ENCODE data around the gene GHRHR. TPM values are rescaled to one million over a fixed set of nuclear protein-coding genes. Genes with fewer than 3 reads are reported as not detected.

GHRHR gene
- total and polyA plus RNA-seq, 7 donors, result 0.03 to 0.16 TPM; not detected in 5

DNA sequence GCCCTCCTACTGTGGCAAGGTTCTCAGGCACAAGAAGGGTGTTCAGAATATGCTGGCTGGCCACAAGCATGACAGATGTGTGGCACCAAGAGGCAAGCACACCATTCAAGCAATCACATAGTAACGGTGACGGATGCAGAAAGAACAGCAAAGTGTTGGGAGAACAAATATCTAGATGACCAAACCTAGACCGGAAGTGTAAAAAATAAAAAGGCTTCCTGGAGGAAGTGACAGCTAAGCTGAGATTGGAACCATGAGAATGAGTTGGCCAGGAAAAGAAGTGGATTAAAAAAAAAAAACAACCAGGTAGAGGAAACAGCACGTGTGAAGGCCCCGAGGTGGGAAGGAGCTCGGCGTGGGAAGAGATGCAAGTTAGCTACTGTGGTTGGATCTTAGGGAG is 22.0 kb downstream of the GHRHR start:
- peaks cover 0 to 4% (median 2%) of the 10 kb centered on the region in 3 donors for H3K27me3 ChIP-seq (ENCODE audit: insufficient read depth in 3 of 3, low read length in 2 of 3)
- H3K27ac ChIP-seq, result no peak overlapping the region
- WGBS, 3 donors, result 52 to 71% (median 63%) methylated on average over 7 of the region's 7 CpGs

DNA sequence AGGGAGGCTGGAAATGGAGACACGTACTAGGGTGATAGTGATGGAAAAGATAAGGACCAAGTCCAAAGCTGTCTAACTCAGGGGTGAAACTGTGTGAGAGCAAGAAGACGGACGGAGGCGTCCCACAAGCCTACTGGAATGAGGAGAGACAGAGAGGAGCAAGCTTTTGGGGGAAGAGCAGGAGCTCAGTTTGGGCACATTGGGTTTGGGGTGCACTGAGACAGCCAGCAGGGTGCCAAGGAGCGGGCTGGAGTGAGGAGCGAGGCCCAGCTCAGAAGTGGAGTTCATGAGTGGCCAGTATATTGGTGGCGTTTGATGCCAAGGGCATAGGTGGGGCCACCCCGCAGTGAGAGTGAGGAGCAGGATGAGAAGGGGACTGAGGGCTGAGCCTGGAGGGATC is 22.6 kb downstream of the GHRHR start:
- no peaks in the 10 kb centered on the region for H3K36me3 ChIP-seq (ENCODE audit: insufficient read depth in 1 of 2, low read depth in 1 of 2)
- H3K4me3 ChIP-seq, result no peak overlapping the region
- peaks cover 0 to 4% (median 2%) of the 10 kb centered on the region in 3 donors for H3K27me3 ChIP-seq (ENCODE audit: insufficient read depth in 3 of 3, low read length in 2 of 3)
- no peaks in the 10 kb centered on the region for H3K4me1 ChIP-seq
- TF ChIP-seq, protein P1, sequence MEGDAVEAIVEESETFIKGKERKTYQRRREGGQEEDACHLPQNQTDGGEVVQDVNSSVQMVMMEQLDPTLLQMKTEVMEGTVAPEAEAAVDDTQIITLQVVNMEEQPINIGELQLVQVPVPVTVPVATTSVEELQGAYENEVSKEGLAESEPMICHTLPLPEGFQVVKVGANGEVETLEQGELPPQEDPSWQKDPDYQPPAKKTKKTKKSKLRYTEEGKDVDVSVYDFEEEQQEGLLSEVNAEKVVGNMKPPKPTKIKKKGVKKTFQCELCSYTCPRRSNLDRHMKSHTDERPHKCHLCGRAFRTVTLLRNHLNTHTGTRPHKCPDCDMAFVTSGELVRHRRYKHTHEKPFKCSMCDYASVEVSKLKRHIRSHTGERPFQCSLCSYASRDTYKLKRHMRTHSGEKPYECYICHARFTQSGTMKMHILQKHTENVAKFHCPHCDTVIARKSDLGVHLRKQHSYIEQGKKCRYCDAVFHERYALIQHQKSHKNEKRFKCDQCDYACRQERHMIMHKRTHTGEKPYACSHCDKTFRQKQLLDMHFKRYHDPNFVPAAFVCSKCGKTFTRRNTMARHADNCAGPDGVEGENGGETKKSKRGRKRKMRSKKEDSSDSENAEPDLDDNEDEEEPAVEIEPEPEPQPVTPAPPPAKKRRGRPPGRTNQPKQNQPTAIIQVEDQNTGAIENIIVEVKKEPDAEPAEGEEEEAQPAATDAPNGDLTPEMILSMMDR (IDR thresholded peaks at IDR 0.05), result no peak
- no peak for DNase-seq
- intact Hi-C loops (cut with DNase I), result loop anchor here in 1 of 2 donors (10.0 kb wide), 1 partner anchor 748 kb away; no protein-coding TSS in a partner anchor
- 93 to 98% (median 96%) methylated on average over 8 of the region's 8 CpGs for WGBS, 3 donors
- no peak for ATAC-seq
- no peak overlapping the region for H3K27ac ChIP-seq
- H3K9me3 ChIP-seq, result no peaks in the 10 kb centered on the region

More for the DNA sequence above, 22.0 kb downstream of the GHRHR start:
- Histone ChIP-seq H3K36me3 (ENCODE audit: insufficient read depth in 1 of 2, low read depth in 1 of 2) (no peaks in the 10 kb centered on the region), H3K4me3 (no peak overlapping the region), H3K9me3 (no peaks in the 10 kb centered on the region), H3K4me1 (no peaks in the 10 kb centered on the region)
- no peak for ATAC-seq
- TF ChIP-seq, protein P1 (IDR thresholded peaks at IDR 0.05), result no peak
- no peak for DNase-seq
- intact Hi-C loops (cut with DNase I), result loop anchor here in 1 of 2 donors (2.0 to 10.0 kb wide), 2 partner anchors 135 to 749 kb away; no protein-coding TSS in a partner anchor

DNA sequence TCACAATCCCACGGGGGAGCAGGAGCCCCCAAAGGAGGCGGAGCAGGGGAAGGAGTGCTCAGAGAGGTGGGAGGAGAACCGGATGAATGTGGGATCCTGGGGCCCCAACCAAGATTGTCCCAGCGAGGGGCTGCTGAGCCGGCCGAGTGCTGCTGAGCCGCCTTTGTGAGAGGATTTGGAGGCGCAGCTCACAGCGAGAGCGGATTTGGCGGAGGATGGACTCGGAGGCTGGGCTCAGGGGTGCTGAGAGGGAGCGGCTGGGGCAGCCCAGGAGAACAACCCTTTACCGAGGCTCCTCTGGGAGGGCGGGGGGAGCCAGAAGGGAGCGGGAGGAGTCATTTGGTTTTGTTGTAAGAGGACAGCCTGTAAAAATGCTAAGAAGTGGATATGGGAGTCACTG is 23.0 kb downstream of the GHRHR start:
- no peak for DNase-seq
- Histone ChIP-seq H3K9me3 (no peaks in the 10 kb centered on the region), H3K27ac (no peak overlapping the region), H3K4me1 (no peaks in the 10 kb centered on the region), H3K4me3 (no peak overlapping the region), H3K36me3 (ENCODE audit: insufficient read depth in 1 of 2, low read depth in 1 of 2) (no peaks in the 10 kb centered on the region), H3K27me3 (ENCODE audit: insufficient read depth in 3 of 3, low read length in 2 of 3) (peaks cover 0 to 4% (median 2%) of the 10 kb centered on the region in 3 donors)
- TF ChIP-seq, protein P1 (IDR thresholded peaks at IDR 0.05), result no peak
- intact Hi-C loops (cut with DNase I), result loop anchor here in 1 of 2 donors (10.0 kb wide), 1 partner anchor 748 kb away; no protein-coding TSS in a partner anchor
- 81 to 86% (median 86%) methylated on average over 16 of the region's 16 CpGs for WGBS, 3 donors
- ATAC-seq, result no peak

DNA sequence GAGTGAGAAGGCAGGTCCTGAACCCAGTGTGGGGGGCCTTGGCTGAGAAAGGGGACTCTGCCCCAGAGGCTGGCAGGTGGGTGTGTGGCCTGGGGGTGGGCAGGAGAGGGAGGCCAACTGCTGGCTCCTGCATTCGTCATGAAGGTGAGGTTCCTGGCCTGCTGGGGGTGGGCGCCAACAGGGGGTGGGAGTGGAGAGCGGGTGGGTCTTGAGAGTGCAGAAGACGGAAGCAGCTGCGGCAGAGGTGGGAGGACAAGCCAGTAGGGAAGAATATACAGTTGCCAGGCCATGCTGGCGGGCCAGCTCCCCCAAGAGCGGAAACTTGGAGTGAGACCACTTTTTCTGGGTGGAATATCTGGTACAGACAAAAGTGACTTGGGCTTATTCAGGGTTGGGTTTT is 23.4 kb downstream of the GHRHR start:
- WGBS, 3 donors, result 84 to 91% (median 86%) methylated on average over 7 of the region's 7 CpGs
- TF ChIP-seq, protein P1 (IDR thresholded peaks at IDR 0.05), result no peak
- no peaks in the 10 kb centered on the region for H3K4me1 ChIP-seq
- no peaks in the 10 kb centered on the region for H3K36me3 ChIP-seq (ENCODE audit: insufficient read depth in 1 of 2, low read depth in 1 of 2)
- peaks cover 0 to 4% (median 2%) of the 10 kb centered on the region in 3 donors for H3K27me3 ChIP-seq (ENCODE audit: insufficient read depth in 3 of 3, low read length in 2 of 3)
- H3K9me3 ChIP-seq, result no peaks in the 10 kb centered on the region
- intact Hi-C loops (cut with DNase I), result loop anchor here in 1 of 2 donors (10.0 kb wide), 1 partner anchor 748 kb away; no protein-coding TSS in a partner anchor
- ATAC-seq (no peak), DNase-seq (no peak)
- no peak overlapping the region for H3K27ac ChIP-seq
- H3K4me3 ChIP-seq, result no peak overlapping the region

DNA sequence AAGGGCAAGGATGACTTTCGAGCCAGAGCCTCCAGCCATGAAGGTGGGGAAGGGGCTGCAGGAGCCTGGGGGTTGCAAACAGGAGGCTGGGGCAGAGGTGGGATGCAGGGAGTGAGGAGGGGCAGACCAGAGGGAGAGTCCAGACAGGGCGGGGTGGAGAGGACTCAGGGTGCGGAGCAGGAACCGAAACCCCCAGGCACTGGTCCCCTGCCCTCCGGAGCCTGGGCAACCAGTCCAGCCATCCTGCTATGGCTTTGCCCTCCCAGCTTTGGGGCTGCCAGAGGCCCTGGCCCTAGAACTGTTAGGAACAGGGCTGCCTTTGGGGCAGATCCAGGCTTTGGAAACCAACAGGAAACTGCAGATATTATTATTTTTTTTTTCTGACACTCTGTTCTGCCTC is 24.2 kb downstream of the GHRHR start:
- TF ChIP-seq, protein P1 (IDR thresholded peaks at IDR 0.05), result no peak
- H3K4me1 ChIP-seq, result no peaks in the 10 kb centered on the region
- ATAC-seq (no peak), DNase-seq (no peak)
- no peaks in the 10 kb centered on the region for H3K9me3 ChIP-seq
- WGBS, 3 donors, result 84 to 87% (median 85%) methylated on average over 4 to 5 of the region's 5 CpGs
- no peak overlapping the region for H3K27ac ChIP-seq
- intact Hi-C loops (cut with DNase I), result loop anchor here in 1 of 2 donors (10.0 kb wide), 1 partner anchor 747 kb away; no protein-coding TSS in a partner anchor
- H3K4me3 ChIP-seq, result no peak overlapping the region
- H3K27me3 ChIP-seq (ENCODE audit: insufficient read depth in 3 of 3, low read length in 2 of 3), result peaks cover 0 to 4% (median 2%) of the 10 kb centered on the region in 3 donors
- H3K36me3 ChIP-seq (ENCODE audit: insufficient read depth in 1 of 2, low read depth in 1 of 2), result no peaks in the 10 kb centered on the region
